GM21723 (cell line): ENCODE data around the gene VMA21.

Experiments used
- ATAC-seq: cut with Tn5 transposase; IDR thresholded peaks from one replicate; pipeline ENCODE4 v1.9.1; 2021; ENCODE audit warnings: mild to moderate bottlenecking, moderate library complexity; ENCODE audit not compliant: unreplicated experiment

The VMA21 gene, protein sequence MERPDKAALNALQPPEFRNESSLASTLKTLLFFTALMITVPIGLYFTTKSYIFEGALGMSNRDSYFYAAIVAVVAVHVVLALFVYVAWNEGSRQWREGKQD

DNA sequence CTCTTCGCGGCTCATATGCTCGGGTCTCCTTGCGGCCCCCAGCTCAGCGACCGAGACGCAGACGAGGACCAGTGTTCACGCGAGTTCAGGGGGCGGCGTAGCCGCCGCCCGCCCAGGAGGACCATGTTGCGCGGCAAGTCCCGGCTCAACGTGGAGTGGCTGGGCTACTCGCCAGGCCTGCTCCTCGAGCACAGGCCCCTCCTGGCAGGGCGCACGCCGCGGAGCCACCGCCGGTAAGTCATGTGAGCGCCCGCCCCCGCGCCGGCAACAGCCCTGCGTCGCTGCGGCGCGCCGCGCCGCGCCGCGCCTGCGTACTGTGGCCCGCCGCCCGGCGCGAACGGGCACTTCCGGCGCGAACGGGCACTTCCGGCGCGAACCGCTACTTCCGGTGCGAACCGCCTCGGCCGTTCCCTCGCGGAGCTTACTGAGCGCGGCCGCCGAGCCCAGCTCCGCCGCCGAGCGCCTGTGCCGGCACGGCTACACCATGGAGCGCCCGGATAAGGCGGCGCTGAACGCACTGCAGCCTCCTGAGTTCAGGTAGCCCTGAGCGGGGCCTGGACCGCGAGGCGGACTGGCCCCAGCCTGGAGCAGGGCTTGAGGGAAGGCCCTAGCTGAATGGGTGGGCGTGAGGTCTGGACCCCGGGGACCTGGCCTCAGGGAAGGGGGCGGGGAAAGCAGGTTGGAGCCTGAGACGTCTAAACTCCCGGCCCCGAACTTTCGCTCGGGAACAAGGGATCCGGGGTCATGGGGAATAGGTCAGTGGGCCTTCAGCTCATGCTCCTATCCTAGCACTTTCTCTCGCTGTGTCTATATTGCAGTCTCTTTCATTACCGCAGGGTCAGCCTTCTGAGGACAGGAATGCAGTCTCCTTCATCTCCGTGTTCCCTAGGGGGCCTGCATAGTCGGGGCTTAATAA is at the start of gene VMA21:
Gene VMA21 (plus strand): TSS at position 382 of the 916 bp plus-strand sequence. CDS start 103 bp downstream, at position 485.
- ATAC-seq: peak; percentile 82

DNA sequence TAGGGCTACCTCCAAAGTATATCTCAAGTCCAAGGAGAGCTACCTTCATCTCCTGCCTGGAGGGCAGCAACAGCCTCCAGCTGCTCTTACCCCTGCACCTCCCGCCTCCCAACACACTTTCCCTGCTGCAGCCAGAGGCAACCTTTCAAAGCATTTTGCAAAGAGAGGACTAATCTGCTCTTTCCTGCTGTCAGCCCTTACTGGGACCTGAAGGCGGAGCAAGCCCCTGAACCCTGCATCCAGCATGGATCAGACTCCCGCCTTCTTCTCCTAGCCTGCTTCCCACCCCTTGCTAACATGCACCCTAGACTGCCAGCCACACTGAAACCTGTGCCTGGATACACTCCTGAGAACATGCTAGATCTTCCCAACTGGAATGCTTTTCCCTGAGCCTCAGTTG is 37.7 kb upstream of the VMA21 start:
- no peak for ATAC-seq

DNA sequence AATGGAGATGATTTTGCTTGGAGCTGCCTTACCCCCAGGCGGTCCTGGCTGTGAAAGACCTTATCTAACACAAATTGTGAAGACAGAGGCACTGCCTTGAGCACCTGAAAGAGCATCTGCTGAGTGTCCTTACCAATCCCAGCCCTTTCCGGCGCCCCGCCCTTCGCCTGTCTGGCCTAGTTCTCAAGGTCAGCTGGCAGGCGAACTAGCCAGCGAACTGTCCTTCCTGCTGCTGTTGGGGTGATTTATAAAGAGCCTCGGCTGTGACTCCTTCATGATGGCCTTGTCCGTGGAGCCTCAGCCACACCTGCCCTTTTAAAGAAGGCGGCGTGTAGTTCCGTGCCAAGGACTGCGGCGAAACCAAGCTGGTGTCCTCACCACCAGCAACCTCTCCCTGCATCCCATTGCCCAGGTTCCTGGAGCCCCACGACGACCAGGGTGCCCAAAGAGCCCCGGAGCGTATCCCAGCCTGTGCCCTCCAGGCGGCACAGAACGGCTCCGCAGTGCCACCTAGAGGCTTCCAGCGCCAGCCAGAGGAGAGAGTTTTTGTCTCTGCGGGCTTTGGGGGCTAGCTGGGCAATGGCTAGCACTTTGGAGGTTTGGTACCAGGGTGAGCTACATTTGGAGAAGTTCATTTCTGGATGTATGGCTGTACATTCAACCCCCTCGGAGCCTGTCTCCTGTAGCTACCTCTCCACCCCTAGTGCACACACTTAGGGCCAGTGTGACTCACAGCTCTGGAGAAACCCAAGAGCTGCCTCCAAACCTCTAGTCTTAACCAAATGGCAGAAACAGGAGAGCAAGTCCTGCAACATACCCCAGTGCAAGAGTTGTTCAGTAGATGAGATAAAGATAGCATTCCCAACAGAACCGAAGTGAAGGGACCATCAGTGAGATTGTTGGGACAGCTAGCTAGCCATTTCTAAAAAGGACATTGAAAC is 36.8 kb upstream of the VMA21 start:
- peak; percentile 78 for ATAC-seq

DNA sequence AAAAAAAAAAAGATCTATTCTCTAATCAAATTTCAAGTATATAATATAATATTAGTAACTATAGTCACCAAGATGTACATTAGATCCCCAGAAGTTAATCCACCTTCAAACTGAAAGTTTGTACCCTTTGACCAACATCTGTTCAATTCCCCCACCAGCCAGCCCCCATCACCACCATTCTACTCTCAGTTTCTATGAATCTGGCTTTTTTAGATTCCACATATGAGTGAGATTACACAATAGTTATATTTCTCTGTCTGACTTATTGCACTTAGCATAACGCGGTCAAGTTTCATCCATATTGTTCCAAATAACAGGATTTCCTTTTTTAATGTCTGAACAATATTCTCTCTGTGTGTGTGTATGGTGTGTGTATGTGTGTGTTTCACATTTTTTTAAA is 33.7 kb upstream of the VMA21 start:
- no peak for ATAC-seq

DNA sequence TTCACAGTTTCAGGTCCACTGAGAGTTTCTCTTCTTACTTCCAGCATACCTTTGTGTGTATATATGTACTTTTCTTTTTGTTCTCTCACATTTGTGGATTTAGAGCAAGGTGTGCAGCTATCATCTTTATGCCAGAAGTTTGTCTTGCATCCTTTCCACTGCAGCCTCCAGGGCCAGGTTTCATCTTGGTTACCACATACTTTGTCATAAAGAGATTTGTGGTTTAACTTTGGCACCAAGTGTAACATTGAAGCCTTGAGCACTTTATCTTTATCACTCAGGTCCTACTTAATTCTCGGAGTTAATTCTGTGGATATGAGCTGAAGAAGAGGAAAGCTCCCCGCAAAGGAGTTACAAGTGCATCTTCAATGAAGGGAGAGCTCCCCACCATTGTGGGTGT is 31.4 kb upstream of the VMA21 start:
- no peak for ATAC-seq

DNA sequence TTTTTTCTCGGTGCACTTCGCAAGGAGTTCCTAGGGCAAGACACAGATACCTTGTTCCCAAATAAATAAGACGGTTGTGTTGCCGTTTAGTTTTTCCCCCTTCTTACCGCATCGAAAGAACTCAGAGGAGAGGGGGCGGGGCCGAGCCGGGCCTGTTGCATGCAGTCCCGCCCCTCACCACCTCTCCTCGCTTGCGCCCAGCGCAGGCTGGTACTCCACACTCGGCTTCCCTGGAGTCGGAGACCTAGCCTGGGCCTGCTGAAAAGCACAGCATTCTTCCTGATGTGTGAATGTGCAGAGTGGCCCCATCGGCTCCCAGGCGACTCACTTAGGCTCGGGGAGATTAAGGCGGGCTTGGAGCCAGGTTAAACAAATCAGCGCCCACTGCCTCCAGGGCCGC is 26.1 kb upstream of the VMA21 start:
- no peak for ATAC-seq

DNA sequence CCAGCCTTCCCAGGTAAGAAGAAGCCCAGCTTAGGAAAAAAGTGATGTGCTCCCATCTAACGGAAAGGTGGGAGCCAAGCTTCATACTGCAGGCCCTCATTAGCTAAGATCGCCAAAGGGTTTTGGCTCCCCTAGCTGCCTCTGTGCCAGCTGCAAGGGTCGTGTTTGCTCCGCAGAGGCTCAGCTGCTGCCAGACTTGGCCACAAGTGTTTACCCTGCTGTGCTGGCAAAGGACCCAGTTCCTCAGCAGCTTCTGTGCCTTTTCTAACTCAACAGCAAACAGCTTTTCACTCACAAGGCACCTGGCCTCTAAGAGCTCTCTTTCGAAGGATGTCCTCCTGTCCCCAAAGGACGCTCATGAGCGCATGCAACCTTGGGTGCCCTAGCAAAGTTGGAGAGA is 12.2 kb upstream of the VMA21 start:
- no peak for ATAC-seq

DNA sequence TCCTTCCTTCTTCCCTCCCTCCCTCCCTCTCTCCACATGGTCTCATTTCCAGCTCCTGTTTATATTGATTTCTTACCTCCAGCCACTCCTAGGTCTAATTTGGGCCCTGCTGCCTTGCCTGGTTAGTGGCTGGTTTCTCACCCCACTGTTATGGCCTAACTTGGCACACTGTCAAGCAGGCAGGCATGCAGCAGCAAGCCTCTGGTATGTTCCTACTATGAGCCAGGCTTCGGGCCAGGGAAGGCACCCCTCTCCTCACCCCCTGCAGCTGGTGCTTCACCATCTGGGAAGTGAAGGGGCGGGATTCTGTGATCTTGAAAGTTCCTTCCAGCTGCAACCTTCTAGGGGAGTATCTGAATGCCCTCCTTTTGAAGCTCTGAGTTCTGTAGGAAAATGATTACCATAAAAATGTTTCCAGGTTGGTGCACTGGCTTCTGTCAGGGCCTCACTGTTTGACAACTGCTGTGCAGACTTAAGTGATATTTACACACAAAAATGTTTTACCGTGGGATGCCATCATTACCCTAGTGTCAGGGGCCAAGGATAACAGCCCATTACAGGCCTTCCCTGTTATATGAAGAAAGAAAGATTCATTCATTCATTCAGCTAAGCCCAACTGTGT is 10.1 kb upstream of the VMA21 start:
- no peak for ATAC-seq

DNA sequence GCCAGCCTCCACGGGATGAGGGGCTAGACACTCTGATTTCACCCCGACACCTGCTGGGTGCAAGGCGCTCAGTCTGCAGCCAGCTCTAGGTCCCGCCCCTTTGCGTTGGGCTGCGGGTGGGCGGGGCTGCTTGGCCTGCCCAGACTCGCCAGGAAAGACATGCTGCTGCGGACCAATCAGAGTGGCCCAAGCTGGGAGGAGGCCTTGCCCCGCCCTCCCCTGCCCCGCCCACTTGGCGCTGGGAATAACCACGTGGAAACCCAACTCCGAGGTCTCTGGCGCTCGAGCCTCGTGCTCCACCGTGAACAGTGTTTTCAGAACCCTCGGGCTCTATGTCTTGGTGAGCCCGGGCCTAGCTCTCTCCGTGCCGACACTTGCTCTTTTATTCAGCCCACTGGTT is 5.3 kb upstream of the VMA21 start:
- no peak for ATAC-seq

DNA sequence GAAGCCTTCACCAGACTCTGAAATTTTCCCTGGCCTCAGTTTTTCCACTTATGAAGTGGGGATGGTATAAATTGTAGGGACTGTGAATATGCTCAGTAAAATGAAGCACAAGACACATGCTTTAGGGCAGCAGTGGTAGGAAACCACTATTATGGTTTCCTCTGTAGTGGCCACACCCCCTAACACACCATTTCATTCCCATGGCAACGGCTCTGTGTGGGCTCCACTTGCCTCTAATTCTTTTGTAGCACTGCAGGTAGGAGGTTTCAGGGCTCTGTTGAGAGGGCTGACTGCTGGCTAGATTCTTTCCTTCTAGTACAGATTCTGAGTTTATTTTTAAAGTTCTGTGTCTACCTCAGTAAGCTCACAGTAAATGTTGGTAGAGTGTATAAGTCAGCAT is 3.5 kb upstream of the VMA21 start:
- no peak for ATAC-seq

DNA sequence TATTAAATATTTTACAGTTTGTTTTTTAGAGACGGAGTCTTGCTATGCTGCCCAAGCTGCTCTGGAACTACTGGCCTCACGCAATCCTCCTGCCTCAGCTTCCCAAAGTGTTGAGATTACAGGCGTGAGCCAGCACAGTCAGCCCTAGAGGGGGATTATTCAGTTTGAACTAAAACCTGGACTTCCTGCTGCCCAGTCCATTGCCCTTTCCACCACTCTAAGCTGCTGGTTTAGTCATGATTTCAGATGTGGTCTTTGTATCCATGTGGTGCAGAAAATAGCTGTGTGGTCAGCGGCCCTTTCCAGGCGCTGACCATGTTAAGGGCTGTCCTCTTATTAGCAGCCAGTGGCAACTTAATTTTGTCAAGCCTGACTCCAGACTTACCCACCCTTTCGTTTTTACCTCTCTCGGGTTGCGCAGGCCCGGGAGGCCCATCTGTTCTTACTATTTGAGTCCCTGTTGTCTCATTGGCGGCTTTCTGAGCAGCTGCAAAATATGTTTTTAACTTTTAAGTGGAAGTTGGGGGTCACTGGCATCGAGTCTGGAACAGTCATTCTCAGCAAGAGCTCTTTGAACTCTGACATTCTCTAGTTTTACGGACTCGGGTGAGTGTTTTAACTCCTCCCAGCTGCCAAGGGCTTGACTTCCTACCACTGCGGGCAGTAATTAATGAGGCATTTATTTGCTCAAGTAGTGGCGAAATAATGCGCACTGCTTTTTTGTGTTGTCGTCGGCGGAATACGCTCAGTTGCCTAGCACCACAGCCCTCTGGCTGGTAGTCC is 773 bp upstream of the VMA21 start:
- ATAC-seq: peak; percentile 31

DNA sequence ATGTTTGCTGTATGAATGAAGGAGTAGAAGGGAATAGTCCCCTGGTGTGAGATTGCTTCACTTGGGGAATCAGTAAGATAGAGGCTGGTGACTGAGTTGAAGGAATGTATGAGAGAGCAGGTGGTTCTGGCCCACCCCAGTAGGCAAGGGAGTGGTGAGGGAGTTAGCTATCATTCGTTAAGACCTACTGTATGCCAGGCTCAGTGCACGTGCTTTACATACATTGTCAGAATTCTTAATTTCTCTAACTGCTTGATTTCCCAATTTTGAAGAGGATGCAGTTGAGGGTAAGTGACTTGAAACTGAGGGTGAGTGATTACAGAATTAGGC is 700 bp downstream of the VMA21 start:
- ATAC-seq: peak; percentile 5

DNA sequence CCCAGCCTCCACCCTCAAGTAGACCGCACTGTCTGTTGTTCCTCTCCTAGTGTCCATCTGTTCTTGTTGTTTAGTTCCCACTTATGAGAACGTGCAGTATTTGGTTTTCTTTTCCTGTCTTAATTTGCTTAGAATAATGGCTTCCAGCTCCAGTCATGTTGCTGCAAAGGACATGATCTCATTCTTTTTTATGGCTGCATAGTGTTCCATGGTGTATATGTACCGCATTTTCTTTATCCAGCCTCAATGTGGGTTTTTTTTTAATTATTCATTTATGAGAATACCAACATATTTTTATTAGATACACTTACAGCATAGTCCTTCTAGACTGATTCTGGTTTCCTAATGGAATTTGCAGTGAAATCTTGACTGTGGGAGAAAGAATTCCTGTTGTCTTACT is 1.3 kb downstream of the VMA21 start:
- ATAC-seq: no peak

DNA sequence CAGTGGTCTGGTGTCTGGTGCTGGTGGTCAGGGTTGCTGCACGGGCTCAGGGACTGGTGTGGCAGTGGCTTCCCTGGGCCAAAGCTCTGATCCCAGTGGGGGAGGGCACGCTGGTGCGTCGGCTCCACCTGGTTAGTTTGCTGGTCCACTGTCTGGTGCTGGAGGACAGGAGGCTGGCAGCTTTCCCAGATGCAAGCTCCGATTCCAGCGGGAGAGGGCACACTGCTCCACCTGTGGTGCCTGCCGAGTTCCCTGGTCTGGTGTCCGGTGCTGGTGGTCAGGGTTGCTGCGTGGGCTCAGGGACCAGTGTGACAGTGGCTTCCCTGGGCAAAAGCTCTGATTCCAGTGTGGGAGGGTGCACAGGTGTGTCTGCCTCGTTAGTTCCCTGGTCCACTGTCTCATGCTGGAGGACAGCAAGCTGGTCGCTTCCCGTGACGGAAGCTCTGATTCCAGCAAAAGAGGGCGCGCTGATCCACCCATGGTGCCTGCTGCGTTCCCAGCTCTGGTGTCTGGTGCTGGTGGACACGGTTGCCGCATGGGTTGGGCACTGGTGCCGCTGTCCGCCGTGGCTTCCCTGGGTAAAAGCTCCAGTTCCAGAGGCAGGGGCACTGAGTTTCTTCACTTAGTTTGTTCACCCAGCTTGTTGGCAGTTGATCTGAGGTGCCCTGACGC is 5.8 kb downstream of the VMA21 start:
- ATAC-seq: no peak

DNA sequence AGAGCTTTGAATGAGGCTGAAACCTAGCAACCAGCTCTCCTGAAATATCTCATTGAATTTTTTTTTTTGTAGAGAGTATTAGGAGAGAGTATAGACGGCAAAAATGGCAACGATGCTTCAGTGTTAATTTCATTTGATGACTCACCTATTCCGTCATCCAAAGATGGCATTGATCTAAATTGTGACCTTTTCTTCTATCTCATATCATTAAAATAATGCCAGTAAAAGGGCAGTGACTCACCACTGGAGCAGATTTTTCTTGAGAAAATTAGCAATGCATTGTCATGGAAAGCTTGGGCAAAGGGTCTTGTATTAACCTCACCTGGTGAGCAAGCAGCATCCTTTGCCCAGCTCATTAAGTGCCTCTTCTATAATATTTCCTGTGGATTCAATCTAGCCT is 19.6 kb downstream of the VMA21 start:
- no peak for ATAC-seq

DNA sequence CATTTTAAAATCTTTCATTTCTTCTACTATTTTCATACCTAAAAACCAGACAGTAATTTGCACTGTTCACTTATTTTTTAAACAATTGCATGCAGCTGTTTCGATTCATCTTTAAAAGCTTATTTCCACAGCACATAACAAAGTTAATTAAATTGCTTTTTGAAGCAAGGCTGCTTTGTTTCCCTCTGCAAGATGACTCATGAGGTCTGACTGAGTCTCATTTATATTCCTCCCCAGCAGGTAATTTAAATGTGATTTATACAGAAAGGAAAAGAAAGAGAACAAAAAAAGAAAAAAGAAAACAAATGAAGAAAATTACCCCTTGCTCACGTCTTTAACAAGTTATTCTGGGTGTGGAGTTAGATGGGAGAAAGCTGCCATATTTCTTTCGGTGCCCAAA is 22.8 kb downstream of the VMA21 start:
- no peak for ATAC-seq

DNA sequence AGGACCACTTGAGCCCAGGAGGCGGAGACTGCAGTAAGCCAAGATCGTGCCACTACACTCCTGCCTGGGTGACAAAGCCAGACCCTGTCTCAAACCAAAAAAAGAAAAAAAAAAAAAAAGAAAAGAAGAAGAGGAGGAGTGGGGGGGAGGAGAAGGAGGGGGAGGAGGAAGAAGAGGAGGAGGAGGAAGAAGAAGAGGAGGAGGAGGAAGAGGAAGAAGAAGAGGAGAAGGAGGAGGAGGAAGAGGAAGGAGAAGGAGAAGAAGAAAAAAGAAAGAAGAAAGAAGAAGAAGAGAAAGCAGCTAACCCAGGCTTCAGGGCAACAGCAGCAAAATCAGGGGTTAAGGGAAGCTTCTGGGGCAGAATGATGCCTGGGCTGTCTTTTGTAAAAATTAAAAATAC is 27.5 kb downstream of the VMA21 start:
- no peak for ATAC-seq

DNA sequence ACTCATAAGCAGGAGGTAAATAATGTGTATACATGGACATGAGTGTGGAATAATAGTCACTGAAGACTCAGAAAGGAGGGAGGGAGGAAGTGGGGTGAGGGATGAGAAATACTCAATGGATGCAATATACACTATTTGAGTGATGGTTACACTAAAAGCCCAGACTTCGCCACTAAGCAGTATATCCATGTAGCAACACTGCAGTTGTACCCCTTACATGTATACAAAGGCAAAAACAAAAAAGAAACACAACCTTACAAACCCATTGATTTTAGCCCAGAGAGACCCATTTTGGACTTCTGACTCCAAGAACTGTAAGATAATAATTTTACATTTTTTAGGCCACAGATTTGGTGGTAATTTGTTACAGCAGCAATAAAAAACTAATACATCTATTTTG is 51.5 kb downstream of the VMA21 start:
- no peak for ATAC-seq

DNA sequence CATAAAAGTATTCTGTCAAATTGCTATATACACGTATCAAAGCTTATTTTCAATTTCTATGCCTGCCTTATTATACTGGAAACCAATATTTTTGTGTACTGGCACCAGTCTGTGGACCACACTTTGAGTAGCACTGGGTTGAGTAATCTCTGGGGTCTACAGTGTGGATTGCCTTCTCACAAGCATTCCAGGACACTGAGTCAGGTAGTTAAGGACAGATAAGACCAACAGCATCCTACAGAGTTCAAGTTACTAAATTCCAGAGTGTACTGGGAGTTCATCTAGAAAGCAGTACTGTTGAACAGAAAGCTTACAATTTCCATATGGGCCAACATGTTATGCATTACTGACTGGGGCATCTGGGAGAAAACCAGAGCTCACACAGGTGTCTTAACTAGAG is 61.8 kb downstream of the VMA21 start:
- ATAC-seq: no peak
